GM20431 (cell line): ENCODE results near the gene ZCCHC14.

Source experiments
- in situ Hi-C: fragments of 300-500 bp; cut with MseI, MboI; formaldehyde crosslinking; loops from one replicate; pipeline ENCODE4 v1.15.0; 2020; ENCODE audit warnings: low sequenced_read_pairs; ENCODE audit not compliant: unreplicated experiment

The ZCCHC14 gene

GRCh38 chr16:87492721-87493607 is at the start of gene ZCCHC14:
TSS of gene ZCCHC14 (minus strand) at chr16:87493024. CDS start at chr16:87492238, 786 bp downstream.
- in situ Hi-C loops, result no loop called here

- in situ Hi-C loops, result no loop called here
Observed at GRCh38 chr16:87541872-87542234, 49.0 kb upstream of the ZCCHC14 start.

- in situ Hi-C loops, result no loop called here
Observed at GRCh38 chr16:87541147-87541871, 48.5 kb upstream of the ZCCHC14 start.

- in situ Hi-C loops, result no loop called here
Observed at GRCh38 chr16:87540897-87541146, 48.0 kb upstream of the ZCCHC14 start.

- in situ Hi-C loops, result no loop called here
Observed at GRCh38 chr16:87540072-87540896, 47.5 kb upstream of the ZCCHC14 start.

- in situ Hi-C loops, result no loop called here
Observed at GRCh38 chr16:87539113-87539512, 46.3 kb upstream of the ZCCHC14 start.

GRCh38 chr16:87538594-87538993 is 45.8 kb upstream of the ZCCHC14 start:
- in situ Hi-C loops, result no loop called here

GRCh38 chr16:87538160-87538559 is 45.3 kb upstream of the ZCCHC14 start:
- in situ Hi-C loops, result no loop called here

- in situ Hi-C loops, result no loop called here
Observed at GRCh38 chr16:87536795-87537142, 43.9 kb upstream of the ZCCHC14 start.

- in situ Hi-C loops, result no loop called here
Observed at GRCh38 chr16:87535855-87536794, 43.3 kb upstream of the ZCCHC14 start.

- in situ Hi-C loops, result no loop called here
Observed at GRCh38 chr16:87535457-87535854, 42.6 kb upstream of the ZCCHC14 start.

GRCh38 chr16:87534751-87535150 is 41.9 kb upstream of the ZCCHC14 start:
- in situ Hi-C loops, result no loop called here

- in situ Hi-C loops, result no loop called here
Observed at GRCh38 chr16:87534030-87534653, 41.3 kb upstream of the ZCCHC14 start.

- in situ Hi-C loops, result no loop called here
Observed at GRCh38 chr16:87533061-87533460, 40.2 kb upstream of the ZCCHC14 start.

- in situ Hi-C loops, result no loop called here
Observed at GRCh38 chr16:87531418-87531817, 38.6 kb upstream of the ZCCHC14 start.

GRCh38 chr16:87528690-87529579 is 36.1 kb upstream of the ZCCHC14 start:
- in situ Hi-C loops, result no loop called here

- in situ Hi-C loops, result no loop called here
Observed at GRCh38 chr16:87527055-87527724, 34.4 kb upstream of the ZCCHC14 start.
